GM15510 (cell line): ENCODE data around the gene STAC2.

Source experiments
- POLR2A ChIP-seq: IDR thresholded peaks from 3 replicates; pipeline ENCODE4 v1.6.1; 2011; ENCODE audit warnings: borderline replicate concordance; ENCODE audit not compliant: insufficient read length; ENCODE audit errors: extremely low read depth

Gene STAC2, protein sequence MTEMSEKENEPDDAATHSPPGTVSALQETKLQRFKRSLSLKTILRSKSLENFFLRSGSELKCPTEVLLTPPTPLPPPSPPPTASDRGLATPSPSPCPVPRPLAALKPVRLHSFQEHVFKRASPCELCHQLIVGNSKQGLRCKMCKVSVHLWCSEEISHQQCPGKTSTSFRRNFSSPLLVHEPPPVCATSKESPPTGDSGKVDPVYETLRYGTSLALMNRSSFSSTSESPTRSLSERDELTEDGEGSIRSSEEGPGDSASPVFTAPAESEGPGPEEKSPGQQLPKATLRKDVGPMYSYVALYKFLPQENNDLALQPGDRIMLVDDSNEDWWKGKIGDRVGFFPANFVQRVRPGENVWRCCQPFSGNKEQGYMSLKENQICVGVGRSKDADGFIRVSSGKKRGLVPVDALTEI

DNA sequence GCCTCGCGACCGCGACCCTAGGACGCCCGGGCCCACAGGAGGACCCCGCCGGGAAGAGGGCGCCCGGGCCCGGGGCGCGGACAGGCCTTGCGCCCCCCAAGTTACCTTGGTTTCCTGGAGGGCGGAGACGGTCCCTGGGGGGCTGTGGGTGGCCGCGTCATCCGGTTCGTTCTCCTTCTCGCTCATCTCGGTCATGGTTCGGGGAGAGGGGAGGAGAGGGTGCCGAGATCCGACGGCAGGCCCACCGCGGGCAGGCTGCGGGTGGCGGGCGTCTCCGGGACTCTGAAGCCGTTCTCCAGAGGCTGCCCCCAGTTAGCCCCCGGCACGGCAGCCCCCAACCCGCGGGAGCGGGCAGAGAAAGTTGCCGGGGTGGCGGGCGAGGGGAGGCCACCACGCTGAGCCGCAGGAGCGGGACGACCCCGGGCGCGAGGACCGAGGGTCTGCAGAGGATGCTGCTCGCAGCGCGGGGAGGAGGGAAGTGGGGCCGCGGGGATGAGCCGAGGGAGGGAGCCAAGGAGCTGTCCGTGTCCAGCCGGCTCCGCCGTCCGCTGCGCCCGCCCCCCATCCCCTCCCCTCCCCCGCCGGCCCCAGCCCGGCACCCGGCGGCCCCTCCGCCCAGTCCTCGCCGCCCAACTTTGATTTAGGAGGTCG, at the start of gene STAC2:
TSS of gene STAC2 (minus strand) at position 638 of the 651 bp plus-strand sequence. CDS start at position 195, 443 bp downstream.
- TF ChIP-seq POLR2A, result no peak

DNA sequence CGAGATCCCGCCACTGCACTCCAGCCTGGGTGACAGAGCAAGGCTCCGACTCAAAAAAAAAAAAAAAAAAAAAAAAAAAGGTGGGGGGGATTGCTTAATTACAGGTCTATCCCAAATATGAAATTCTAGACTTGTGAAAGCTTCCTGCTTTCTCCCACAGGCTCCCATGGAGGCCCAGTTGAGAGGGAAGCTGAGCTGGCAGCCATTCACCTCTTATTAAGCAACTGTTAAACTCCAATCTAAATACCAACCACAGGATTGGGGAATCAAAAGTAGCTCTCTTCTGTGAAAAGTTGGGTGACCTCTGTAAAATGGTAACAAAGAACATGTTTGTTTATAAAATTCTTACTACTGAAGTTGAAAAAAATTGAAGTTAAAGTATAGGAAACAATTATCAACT, 45.8 kb upstream of the STAC2 start:
- TF ChIP-seq POLR2A, result no peak

DNA sequence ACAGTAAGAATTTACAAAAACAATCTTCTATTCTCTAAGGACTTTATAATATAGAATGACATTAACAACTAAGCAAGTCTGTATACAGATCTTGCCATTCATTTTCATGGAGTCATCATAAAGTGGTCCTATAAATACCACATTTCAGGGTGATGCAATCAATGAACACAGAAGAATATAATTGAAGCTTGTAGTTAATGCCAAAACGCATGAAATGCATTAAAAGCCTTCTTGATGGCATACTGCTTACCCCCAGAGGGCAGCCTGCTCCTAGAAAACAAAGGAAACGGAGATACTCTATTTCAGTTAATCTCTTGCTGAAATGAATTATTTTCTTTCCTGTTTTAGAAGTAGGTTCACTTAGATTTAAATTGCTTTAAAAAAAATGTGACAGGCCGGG, 45.2 kb upstream of the STAC2 start:
- no peak for TF ChIP-seq POLR2A

DNA sequence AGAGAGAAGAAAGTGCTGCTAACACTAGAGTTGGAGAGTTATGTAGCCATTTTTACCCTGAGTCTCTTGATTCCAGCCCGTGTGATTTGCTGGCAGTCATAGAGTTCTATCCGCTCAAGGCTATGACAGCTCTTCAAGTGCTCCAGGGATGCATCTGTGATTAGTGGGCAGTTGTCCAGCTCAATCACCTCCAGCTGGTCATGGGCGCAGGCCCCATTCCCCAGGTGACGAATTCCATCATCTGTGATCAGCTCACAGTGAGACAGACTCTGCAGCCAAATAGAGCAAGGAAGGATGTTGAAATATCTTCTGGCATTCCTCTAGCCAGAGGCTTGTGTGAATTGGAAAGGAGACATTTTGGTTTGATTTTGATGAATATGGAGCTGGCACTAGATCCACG, 38.4 kb upstream of the STAC2 start:
- TF ChIP-seq POLR2A, result no peak

DNA sequence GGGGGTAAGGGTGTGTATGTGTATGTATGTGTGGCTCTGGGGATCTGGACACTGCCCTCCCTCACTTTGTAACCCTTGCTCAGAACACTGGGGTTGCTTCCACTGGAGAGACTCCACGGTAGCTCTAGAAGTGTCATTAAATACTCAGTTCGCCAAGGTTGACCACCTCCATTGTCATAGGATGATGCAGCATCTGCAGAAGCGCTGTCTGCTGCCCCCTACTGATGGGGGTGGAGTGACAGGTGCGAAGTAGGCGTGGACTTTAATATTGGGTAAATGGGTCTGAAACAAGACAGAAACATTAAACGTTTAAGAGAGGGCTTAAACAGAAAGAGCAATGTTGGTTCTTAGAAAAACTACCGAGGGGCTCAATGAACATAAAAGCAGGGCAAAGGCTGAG, 35.5 kb upstream of the STAC2 start:
- no peak for TF ChIP-seq POLR2A

DNA sequence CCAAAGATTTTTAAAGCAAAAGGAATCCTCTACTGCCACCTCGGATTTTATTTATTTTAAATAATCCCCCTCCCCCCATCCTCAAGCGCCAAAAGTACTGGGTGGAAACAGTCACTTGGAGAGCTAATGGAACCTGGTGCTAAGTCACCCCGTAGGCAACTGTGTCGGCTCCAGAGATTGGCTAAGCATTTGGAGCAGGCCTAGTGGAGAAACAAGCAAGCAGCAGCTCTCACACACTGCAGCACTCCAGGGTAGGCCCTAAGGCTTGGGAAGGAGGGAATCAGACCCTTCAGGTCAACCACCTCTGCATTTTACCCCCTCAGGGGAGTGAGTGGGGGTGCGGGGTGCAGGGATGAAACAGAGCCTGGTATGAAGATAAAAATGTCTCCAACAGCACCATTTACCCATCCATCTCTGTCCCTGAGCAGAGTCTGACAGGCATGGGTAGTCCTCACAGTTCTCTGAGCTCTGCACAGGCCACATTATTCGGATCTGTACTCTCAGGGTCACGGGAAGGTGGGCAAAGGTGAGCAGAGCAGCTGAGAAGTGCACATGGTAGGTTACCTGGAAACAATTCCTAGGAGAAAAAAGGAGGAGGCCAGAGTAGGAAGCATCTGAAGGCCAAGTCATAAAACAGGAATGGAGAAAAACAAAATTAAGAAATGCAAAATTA, 27.2 kb upstream of the STAC2 start:
- TF ChIP-seq POLR2A, result no peak

DNA sequence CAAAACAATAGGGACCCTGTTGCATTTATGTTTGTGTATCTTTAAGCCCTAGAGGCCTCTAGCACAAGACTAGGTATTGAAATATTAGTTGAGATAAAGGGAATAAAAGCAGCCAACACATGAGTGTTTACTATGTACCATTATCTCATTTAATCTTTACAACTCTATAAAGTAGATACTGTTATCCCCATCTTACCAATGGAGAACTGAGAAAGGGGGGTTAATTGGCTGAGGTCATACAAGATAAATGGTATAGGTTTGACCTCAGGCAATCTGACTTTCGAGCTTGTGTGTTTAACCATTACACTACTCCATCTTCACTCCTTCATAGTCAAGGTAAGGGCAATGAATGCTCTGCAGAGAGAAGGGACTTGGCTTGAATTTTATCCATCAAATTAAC, 26.3 kb upstream of the STAC2 start:
- no peak for TF ChIP-seq POLR2A

DNA sequence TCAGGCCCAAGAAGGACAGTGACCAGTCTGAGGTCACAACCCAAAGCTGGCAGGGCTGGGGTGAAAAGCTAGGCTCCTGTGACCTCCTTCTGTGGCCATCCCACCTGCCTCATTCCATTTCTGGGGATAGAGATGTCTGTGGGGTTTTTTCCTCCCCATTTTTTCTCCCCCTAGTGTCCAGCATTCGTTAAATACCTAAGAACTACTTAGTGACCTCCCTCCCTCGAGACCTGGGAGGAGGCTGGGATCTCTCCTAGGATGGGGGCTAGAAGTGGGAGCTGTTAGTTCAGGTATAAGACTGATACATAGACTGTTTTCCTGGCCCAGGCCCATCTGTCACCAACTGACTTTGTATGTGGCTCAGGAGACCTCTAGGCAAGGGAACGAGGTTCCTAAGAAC, 20.5 kb upstream of the STAC2 start:
- TF ChIP-seq POLR2A, result no peak

DNA sequence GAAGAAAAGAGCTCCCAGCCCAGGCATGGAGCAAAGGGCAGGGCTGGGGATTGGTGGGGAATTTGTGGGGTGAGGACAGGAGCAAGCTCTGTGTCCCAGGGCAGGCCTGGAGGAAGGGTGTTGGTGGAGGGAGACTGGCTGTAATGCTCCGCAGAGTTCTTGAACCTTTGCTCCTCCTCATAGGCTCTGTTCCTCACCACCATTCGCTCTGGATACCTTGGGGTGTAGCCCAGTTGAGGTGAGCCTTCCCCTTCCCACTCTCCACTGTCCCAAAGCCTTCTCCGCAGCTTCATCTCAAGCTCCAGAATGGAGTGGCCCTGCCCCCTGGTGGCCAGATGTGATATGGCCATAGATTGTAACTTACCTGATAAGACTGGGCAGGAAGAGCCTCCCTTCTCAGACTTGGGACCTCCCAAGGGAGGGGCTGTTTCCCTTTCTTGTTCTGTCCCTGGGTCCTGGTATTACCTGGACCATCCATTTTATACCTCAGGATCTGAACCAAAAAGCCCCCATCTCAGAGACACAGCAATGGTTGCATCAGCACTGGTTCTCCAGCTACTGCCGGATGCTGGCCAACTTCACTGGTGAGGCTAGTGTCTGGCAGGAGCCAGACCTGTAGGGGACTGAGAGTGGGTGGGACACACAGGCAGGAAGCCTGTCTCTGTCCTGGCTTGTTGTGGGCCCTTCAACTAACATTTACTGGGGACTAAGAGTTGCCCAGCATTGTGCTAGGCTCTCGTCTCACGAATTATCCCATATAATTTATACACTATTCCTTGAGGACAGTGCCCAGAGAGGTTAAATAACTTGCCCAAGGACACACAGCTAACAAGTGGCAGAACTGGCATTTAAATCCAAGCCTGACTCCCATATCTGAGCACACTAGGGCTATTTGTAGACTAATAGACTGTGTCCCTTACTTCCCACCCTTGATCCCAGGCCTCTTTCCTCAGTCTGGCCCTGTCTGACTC, 19.1 kb upstream of the STAC2 start:
- TF ChIP-seq POLR2A, result no peak

DNA sequence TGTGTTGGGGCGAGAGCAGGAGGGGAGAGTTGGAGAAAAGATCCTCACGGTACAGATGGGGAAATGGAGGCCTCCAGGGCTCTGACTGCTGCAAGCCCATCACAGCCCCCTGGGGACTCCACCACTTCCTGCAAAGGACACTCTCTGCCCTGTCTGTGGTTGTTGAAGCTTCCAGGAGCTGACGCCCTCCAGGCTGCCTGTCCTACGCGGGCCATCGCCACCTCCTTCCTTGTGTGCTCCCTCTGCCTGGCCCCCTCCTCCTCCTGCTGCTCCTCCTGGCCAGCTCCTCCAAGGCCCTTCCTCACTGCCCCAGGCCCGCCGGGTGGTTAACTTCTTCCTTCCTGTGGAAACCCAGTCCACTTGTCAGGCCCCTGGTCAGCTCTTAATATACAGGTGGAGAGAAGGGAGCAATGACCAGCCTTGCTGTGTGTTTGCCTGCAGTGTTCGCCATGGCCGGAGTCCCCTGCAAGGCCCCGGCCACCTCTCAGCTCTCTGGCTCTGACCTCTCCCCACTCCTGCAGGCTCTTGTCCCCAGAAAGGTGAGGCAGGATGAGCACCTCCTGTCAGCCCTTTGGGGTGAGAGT, 18.4 kb upstream of the STAC2 start:
- no peak for TF ChIP-seq POLR2A

DNA sequence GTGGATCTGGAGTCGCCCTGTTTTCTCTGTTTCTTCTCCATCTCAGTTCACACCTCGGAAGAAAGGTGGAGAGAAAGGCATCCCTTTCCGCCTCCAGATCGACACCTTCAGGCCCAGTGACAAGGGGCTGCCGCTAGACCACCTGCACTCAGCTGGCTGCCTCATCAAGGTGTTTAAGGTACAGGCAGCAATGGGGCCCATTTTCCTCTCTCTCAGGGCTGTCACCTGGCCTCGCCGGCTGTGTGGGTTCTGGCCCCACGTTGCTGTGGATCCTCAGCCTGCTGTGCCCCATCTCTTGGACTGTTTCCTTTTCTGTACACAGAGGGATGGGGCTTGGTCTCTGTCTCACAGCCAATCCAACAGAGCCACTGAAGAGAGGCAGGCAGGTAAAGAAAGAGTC, 17.4 kb upstream of the STAC2 start:
- TF ChIP-seq POLR2A, result no peak

DNA sequence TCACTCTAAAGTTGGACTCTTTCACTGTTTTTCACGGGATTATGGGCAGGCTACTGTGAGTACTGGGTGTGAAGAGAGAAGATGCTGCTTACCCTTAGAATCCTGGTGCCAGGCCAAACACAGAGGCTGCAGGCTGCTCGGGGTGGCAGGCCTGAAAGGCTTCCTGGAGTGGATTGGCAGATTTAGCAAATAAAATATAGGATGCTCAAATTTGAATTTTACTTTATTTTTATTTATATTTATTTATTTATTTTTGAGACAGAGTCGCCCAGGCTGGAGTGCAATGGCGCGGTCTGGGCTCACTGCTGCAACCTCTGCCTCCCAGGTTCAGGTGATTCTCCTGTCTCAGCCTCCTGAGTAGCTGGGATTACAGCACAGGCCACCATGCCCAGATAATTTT, 14.9 kb upstream of the STAC2 start:
- no peak for TF ChIP-seq POLR2A

DNA sequence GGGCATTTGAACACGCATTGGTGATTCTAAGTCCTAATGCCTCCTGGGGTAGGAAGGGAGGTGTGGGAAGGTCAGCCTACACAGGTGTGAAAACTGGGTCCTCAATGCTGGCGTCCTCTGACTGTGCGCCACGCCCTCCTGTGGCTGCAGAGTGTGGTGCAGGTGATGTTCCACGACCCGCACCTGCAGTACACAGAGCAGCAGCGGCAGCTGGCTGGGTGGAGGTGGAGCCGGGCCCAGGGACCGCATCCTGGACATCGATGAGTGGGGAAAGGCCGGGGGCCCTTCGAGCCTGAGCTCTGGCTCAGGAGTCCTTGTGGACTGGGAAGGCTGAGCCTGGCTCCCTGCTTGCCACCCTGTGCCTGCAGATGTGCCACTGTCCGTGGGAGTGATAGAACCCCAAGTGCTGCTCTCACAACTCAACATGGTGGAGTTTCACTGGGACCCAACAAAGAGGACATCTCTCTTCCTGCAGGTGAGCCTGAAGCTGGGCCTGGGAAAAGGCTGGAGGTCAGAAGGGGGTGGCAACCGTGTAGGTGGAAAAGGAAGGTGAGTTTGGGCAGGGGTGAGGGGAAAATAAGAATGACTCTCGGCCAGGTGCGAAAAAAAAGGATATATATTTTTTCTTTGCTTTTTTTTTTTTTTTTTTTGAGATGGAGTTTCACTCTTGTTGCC, 14.0 kb upstream of the STAC2 start:
- TF ChIP-seq POLR2A, result no peak
